ENCODE results near the gene FAM184B.
"Not testable (repeated sequence)": the region's sequence is repeated elsewhere in the genome, so short reads cannot be mapped to it uniquely, and the experiment has no call there.

The FAM184B gene

GRCh38 chr4:17694552-17694951, 86.9 kb downstream of the FAM184B start:
- Mint-ChIP-seq H3K4me1 (ENCODE audit: low read depth) (no peaks in the 10 kb centered on the region), H3K36me3 (ENCODE audit: low read depth) (no peaks in the 10 kb centered on the region), H3K9me3 (no peaks in the 10 kb centered on the region), H3K27me3 (ENCODE audit: low read depth) (peaks cover 13% of the 10 kb centered on the region), H3K4me3 (no peak overlapping the region), H3K27ac (no peak overlapping the region)

- H3K27ac Mint-ChIP-seq: no peak overlapping the region
- H3K27me3 Mint-ChIP-seq (ENCODE audit: low read depth): no peaks in the 10 kb centered on the region
- H3K9me3 Mint-ChIP-seq: no peaks in the 10 kb centered on the region
- no peaks in the 10 kb centered on the region for H3K4me1 Mint-ChIP-seq (ENCODE audit: low read depth)
- no peak overlapping the region for H3K4me3 Mint-ChIP-seq
- no peaks in the 10 kb centered on the region for H3K36me3 Mint-ChIP-seq (ENCODE audit: low read depth)
These were observed 90.5 kb downstream of the FAM184B start for GRCh38 chr4:17690898-17691297.

GRCh38 chr4:17690135-17690534, 91.3 kb downstream of the FAM184B start:
- no peak overlapping the region for H3K4me3 Mint-ChIP-seq
- H3K9me3 Mint-ChIP-seq: no peaks in the 10 kb centered on the region
- no peak overlapping the region for H3K27ac Mint-ChIP-seq
- H3K4me1 Mint-ChIP-seq (ENCODE audit: low read depth): no peaks in the 10 kb centered on the region
- H3K36me3 Mint-ChIP-seq (ENCODE audit: low read depth): no peaks in the 10 kb centered on the region
- no peaks in the 10 kb centered on the region for H3K27me3 Mint-ChIP-seq (ENCODE audit: low read depth)

GRCh38 chr4:17688011-17688441, 93.4 kb downstream of the FAM184B start:
- H3K9me3 Mint-ChIP-seq: no peaks in the 10 kb centered on the region
- no peaks in the 10 kb centered on the region for H3K4me1 Mint-ChIP-seq (ENCODE audit: low read depth)
- no peaks in the 10 kb centered on the region for H3K27me3 Mint-ChIP-seq (ENCODE audit: low read depth)
- no peak overlapping the region for H3K4me3 Mint-ChIP-seq
- no peak overlapping the region for H3K27ac Mint-ChIP-seq
- no peaks in the 10 kb centered on the region for H3K36me3 Mint-ChIP-seq (ENCODE audit: low read depth)

GRCh38 chr4:17687237-17687857, 94.1 kb downstream of the FAM184B start:
- Mint-ChIP-seq H3K4me3 (no peak overlapping the region), H3K9me3 (no peaks in the 10 kb centered on the region), H3K36me3 (ENCODE audit: low read depth) (no peaks in the 10 kb centered on the region), H3K4me1 (ENCODE audit: low read depth) (no peaks in the 10 kb centered on the region), H3K27ac (no peak overlapping the region), H3K27me3 (ENCODE audit: low read depth) (no peaks in the 10 kb centered on the region)

GRCh38 chr4:17684648-17685047, 96.8 kb downstream of the FAM184B start:
- not testable (repeated sequence) for H3K27ac Mint-ChIP-seq; H3K4me1 Mint-ChIP-seq (ENCODE audit: low read depth); H3K4me3 Mint-ChIP-seq

GRCh38 chr4:17682222-17682566, 99.2 kb downstream of the FAM184B start:
- no peaks in the 10 kb centered on the region for H3K36me3 Mint-ChIP-seq (ENCODE audit: low read depth)

More at GRCh38 chr4:17684648-17685047, 96.8 kb downstream of the FAM184B start:
- not testable (repeated sequence) for H3K27me3 Mint-ChIP-seq (ENCODE audit: low read depth); H3K36me3 Mint-ChIP-seq (ENCODE audit: low read depth); H3K9me3 Mint-ChIP-seq

GRCh38 chr4:17681281-17682221, 99.9 kb downstream of the FAM184B start:
- no peaks in the 10 kb centered on the region for H3K27me3 Mint-ChIP-seq (ENCODE audit: low read depth)
- no peaks in the 10 kb centered on the region for H3K9me3 Mint-ChIP-seq
- H3K4me1 Mint-ChIP-seq (ENCODE audit: low read depth): no peaks in the 10 kb centered on the region
- H3K4me3 Mint-ChIP-seq: no peak overlapping the region
- no peaks in the 10 kb centered on the region for H3K36me3 Mint-ChIP-seq (ENCODE audit: low read depth)
- H3K27ac Mint-ChIP-seq: no peak overlapping the region

More at GRCh38 chr4:17682222-17682566, 99.2 kb downstream of the FAM184B start:
- no peaks in the 10 kb centered on the region for H3K4me1 Mint-ChIP-seq (ENCODE audit: low read depth)
- no peaks in the 10 kb centered on the region for H3K9me3 Mint-ChIP-seq
- no peak overlapping the region for H3K27ac Mint-ChIP-seq
- no peaks in the 10 kb centered on the region for H3K27me3 Mint-ChIP-seq (ENCODE audit: low read depth)
- no peak overlapping the region for H3K4me3 Mint-ChIP-seq

- no peak overlapping the region for H3K27ac Mint-ChIP-seq
- no peak overlapping the region for H3K4me3 Mint-ChIP-seq
- H3K4me1 Mint-ChIP-seq (ENCODE audit: low read depth): no peaks in the 10 kb centered on the region
- no peaks in the 10 kb centered on the region for H3K9me3 Mint-ChIP-seq
- H3K27me3 Mint-ChIP-seq (ENCODE audit: low read depth): no peaks in the 10 kb centered on the region
- no peaks in the 10 kb centered on the region for H3K36me3 Mint-ChIP-seq (ENCODE audit: low read depth)
These were observed 100.7 kb downstream of the FAM184B start for GRCh38 chr4:17680559-17681280.

- H3K4me3 Mint-ChIP-seq: no peak overlapping the region
- no peaks in the 10 kb centered on the region for H3K4me1 Mint-ChIP-seq (ENCODE audit: low read depth)
These were observed 111.0 kb downstream of the FAM184B start for GRCh38 chr4:17670423-17670822.

GRCh38 chr4:17667653-17668201, 113.7 kb downstream of the FAM184B start:
- H3K9me3 Mint-ChIP-seq: peaks cover 5% of the 10 kb centered on the region
- no peak overlapping the region for H3K27ac Mint-ChIP-seq
- peaks cover 5% of the 10 kb centered on the region for H3K4me1 Mint-ChIP-seq (ENCODE audit: low read depth)
- H3K4me3 Mint-ChIP-seq: no peak overlapping the region
- peaks cover 18% of the 10 kb centered on the region for H3K27me3 Mint-ChIP-seq (ENCODE audit: low read depth)
- no peaks in the 10 kb centered on the region for H3K36me3 Mint-ChIP-seq (ENCODE audit: low read depth)

More at GRCh38 chr4:17670423-17670822, 111.0 kb downstream of the FAM184B start:
- Mint-ChIP-seq H3K9me3 (peaks cover 5% of the 10 kb centered on the region), H3K36me3 (ENCODE audit: low read depth) (no peaks in the 10 kb centered on the region), H3K27me3 (ENCODE audit: low read depth) (peaks cover 20% of the 10 kb centered on the region), H3K27ac (no peak overlapping the region)

- Mint-ChIP-seq H3K4me1 (ENCODE audit: low read depth) (peaks cover 5% of the 10 kb centered on the region), H3K27me3 (ENCODE audit: low read depth) (peaks cover 16% of the 10 kb centered on the region), H3K27ac (no peak overlapping the region), H3K36me3 (ENCODE audit: low read depth) (no peaks in the 10 kb centered on the region), H3K4me3 (no peak overlapping the region), H3K9me3 (peaks cover 5% of the 10 kb centered on the region)
These were observed 114.2 kb downstream of the FAM184B start for GRCh38 chr4:17667253-17667652.

GRCh38 chr4:17665852-17666251, 115.6 kb downstream of the FAM184B start:
- H3K4me1 Mint-ChIP-seq (ENCODE audit: low read depth): peaks cover 5% of the 10 kb centered on the region
- peaks cover 7% of the 10 kb centered on the region for H3K27me3 Mint-ChIP-seq (ENCODE audit: low read depth)
- no peak overlapping the region for H3K4me3 Mint-ChIP-seq
- H3K36me3 Mint-ChIP-seq (ENCODE audit: low read depth): no peaks in the 10 kb centered on the region
- H3K27ac Mint-ChIP-seq: no peak overlapping the region
- H3K9me3 Mint-ChIP-seq: no peaks in the 10 kb centered on the region

- H3K4me3 Mint-ChIP-seq: no peak overlapping the region
- no peaks in the 10 kb centered on the region for H3K9me3 Mint-ChIP-seq
- H3K27me3 Mint-ChIP-seq (ENCODE audit: low read depth): peaks cover 6% of the 10 kb centered on the region
- H3K36me3 Mint-ChIP-seq (ENCODE audit: low read depth): no peaks in the 10 kb centered on the region
- no peak overlapping the region for H3K27ac Mint-ChIP-seq
- H3K4me1 Mint-ChIP-seq (ENCODE audit: low read depth): peaks cover 5% of the 10 kb centered on the region
These were observed 116.1 kb downstream of the FAM184B start for GRCh38 chr4:17665346-17665745.
